Measurements from ENCODE around the gene LARP1B. TPM values are rescaled to one million over a fixed set of nuclear protein-coding genes. Genes with fewer than 3 reads are reported as not detected.
A peak's percentile ranks its signal among the peaks of the same experiment; 100 is the strongest.

Gene LARP1B
- total RNA-seq, 1 donor from 2014 or later = 8.6 TPM

DNA sequence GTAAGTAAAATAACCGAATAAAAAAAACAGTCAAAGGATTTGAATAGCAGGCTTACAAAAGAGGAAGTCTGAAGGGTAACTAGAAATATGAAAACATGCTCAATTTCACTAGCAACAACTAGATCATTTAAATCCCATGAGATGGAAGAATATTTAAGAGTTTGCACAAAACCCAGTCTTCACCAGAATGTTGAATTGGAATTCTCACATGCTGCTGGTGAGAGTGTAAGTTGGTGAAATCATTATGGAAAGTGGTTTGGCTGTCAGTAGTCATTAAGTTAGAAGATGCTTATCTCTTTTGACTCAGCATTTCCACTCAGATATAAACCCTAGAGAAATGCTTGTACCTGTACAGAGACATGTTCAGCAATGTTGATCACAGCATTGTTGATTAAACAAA, 116.4 kb downstream of the LARP1B start:
- no peak for DNase-seq (ENCODE audit: low spot score in 2 of 2)
- no peaks in the 10 kb centered on the region for H3K36me3 ChIP-seq
- TF ChIP-seq CTCF (IDR thresholded peaks at IDR 0.05) = no peak
- no peaks in the 10 kb centered on the region for H3K4me1 ChIP-seq
- no peaks in the 10 kb centered on the region for H3K27me3 ChIP-seq
- H3K9me3 ChIP-seq = no peaks in the 10 kb centered on the region
- H3K27ac ChIP-seq = no peak overlapping the region
- intact Hi-C loops (cut with DNase I) = no loop called here
- no peak overlapping the region for H3K4me3 ChIP-seq

DNA sequence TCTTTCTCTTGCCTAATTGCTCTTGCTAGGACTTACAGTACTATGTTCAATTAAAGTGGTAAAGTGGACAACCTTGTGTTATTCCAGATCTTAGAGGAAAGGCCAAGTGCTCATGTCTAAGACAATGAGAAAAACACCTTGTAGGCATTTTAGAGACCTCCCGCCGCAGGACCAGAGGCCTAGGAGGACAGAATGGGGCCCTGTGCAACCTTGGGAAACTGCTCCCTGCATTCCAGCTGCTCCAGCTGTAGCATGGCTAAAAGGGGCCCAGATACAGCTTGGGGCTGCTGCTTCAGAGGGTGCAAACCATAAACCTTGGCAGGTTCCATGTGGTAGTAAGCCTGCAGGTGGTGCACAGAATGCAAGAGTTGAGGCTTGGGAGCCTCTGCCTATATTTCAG, 125.5 kb downstream of the LARP1B start:
- Histone ChIP-seq H3K36me3 (no peaks in the 10 kb centered on the region), H3K27ac (no peak overlapping the region), H3K4me1 (peaks cover 0 to 3% of the 10 kb centered on the region in 2 donors), H3K27me3 (no peaks in the 10 kb centered on the region), H3K4me3 (no peak overlapping the region), H3K9me3 (no peaks in the 10 kb centered on the region)
- intact Hi-C loops (cut with DNase I) = no loop called here
- no peak for DNase-seq (ENCODE audit: low spot score in 2 of 2)
- TF ChIP-seq CTCF (IDR thresholded peaks at IDR 0.05) = no peak

DNA sequence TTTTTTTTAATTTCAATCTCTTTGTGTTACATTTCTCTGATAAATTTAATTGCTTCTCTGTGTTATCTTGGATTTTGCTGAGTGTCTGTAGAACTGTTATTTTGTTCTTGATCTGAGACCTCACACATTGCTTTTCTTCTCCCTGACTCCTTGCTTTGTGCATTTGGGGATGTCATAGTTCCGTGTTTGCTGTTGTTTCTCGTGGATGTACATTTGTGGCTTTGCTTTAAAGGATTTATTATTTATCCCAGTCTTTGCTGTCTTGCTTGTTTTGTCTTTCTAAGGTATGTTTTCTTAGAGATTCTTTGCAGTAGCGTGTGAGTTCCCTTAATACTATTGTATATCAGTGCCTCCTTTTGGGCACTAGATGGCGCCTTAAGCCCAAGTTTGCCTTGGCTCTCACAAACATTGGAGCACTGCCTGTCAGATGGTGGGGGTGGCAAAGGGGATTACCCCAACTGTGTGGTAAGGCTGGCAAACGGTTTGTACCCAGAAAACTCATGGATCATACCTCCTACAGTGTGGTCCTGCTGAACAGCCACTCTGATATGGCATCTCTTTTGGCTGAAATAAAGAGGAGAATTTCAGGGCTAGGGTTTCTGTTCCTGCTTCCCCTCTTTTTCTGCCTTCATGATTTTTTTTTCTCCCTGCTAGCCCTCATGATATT, 130.1 kb downstream of the LARP1B start:
- no peaks in the 10 kb centered on the region for H3K9me3 ChIP-seq
- peak; percentile 43 to 90 (median 86) for TF ChIP-seq CTCF (IDR thresholded peaks at IDR 0.05)
- peaks cover 0 to 3% of the 10 kb centered on the region in 2 donors for H3K4me1 ChIP-seq
- H3K36me3 ChIP-seq = no peaks in the 10 kb centered on the region
- H3K27ac ChIP-seq = no peak overlapping the region
- H3K27me3 ChIP-seq = no peaks in the 10 kb centered on the region
- H3K4me3 ChIP-seq = no peak overlapping the region
- intact Hi-C loops (cut with DNase I) = loop anchor here (1.0 kb wide), 1 partner anchor 672 kb away; no protein-coding TSS in a partner anchor
- DNase-seq (ENCODE audit: low spot score in 2 of 2) = peak in 1 of 2 donors; percentile 74

GRCh38 chr4:128220286-128221235, 159.4 kb downstream of the LARP1B start:
- DNase-seq (ENCODE audit: low spot score in 2 of 2) = no peak
- H3K36me3 ChIP-seq = no peaks in the 10 kb centered on the region
- intact Hi-C loops (cut with DNase I) = no loop called here
- H3K9me3 ChIP-seq = no peaks in the 10 kb centered on the region
- no peak overlapping the region for H3K27ac ChIP-seq
- H3K4me1 ChIP-seq = peaks cover 0 to 11% of the 10 kb centered on the region in 2 donors
- no peak overlapping the region for H3K4me3 ChIP-seq
- TF ChIP-seq CTCF (IDR thresholded peaks at IDR 0.05) = peak in 2 of 3 experiments; percentile 37 to 38
- H3K27me3 ChIP-seq = no peaks in the 10 kb centered on the region

GRCh38 chr4:128221586-128221985, 160.5 kb downstream of the LARP1B start:
- Histone ChIP-seq H3K4me3 (no peak overlapping the region), H3K36me3 (no peaks in the 10 kb centered on the region), H3K9me3 (no peaks in the 10 kb centered on the region), H3K4me1 (peaks cover 0 to 11% of the 10 kb centered on the region in 2 donors), H3K27me3 (no peaks in the 10 kb centered on the region), H3K27ac (no peak overlapping the region)
- TF ChIP-seq CTCF (IDR thresholded peaks at IDR 0.05) = no peak
- intact Hi-C loops (cut with DNase I) = no loop called here
- no peak for DNase-seq (ENCODE audit: low spot score in 2 of 2)
